BE2C (cell line): ENCODE data around the gene MYT1.

Source experiments
- DNase-seq: peaks from one replicate; pipeline ENCODE4 v3.0.0-alpha.2; 2020
- H3K27me3 ChIP-seq: fragments of 250-450 bp; sonication (Bioruptor Pico); 2 replicates; pipeline ENCODE4 v1.5.1; 2020; ENCODE audit warnings: mild to moderate bottlenecking
- H3K36me3 ChIP-seq: fragments of 250-450 bp; sonication (Bioruptor Pico); 2 replicates; pipeline ENCODE4 v1.5.1; 2020; ENCODE audit warnings: mild to moderate bottlenecking
- H3K4me1 ChIP-seq: fragments of 250-450 bp; sonication (Bioruptor Pico); 2 replicates; pipeline ENCODE4 v1.5.1; 2020
- H3K4me3 ChIP-seq: 2 replicates; pipeline ENCODE4 v1.5.1; 2011; ENCODE audit warnings: low read depth, low read length
- H3K9me3 ChIP-seq: fragments of 250-450 bp; sonication (Bioruptor Pico); 2 replicates; pipeline ENCODE4 v1.5.1; 2020
- TF ChIP-seq, protein P1 (sequence below): IDR thresholded peaks from 2 replicates; pipeline ENCODE4 v1.5.1; 2012; ENCODE audit warnings: mild to moderate bottlenecking, low read depth, low read length

The MYT1 gene

DNA sequence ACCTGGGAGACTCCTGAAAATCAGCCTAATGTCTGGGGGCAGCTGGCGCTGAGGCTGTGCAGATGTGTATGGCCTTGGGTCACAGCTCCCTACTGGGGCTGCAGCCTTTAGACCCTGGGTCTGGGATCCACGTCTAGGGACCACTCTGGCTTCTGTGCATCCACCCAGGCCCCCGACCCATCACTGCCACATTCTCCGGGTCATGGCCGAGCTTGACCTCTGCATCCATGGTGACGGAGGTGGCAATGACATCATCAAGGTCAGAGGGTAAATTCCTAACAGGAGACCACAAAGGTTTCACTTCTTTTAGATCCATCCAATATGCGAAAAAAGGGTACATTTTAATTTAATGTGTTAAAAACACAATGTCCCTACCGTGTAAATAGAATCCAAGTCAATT lies 76.8 kb downstream of the MYT1 start:
- H3K27me3 ChIP-seq, result no peaks in the 10 kb centered on the region
- H3K36me3 ChIP-seq, result peaks cover 50% of the 10 kb centered on the region
- TF ChIP-seq, protein P1, sequence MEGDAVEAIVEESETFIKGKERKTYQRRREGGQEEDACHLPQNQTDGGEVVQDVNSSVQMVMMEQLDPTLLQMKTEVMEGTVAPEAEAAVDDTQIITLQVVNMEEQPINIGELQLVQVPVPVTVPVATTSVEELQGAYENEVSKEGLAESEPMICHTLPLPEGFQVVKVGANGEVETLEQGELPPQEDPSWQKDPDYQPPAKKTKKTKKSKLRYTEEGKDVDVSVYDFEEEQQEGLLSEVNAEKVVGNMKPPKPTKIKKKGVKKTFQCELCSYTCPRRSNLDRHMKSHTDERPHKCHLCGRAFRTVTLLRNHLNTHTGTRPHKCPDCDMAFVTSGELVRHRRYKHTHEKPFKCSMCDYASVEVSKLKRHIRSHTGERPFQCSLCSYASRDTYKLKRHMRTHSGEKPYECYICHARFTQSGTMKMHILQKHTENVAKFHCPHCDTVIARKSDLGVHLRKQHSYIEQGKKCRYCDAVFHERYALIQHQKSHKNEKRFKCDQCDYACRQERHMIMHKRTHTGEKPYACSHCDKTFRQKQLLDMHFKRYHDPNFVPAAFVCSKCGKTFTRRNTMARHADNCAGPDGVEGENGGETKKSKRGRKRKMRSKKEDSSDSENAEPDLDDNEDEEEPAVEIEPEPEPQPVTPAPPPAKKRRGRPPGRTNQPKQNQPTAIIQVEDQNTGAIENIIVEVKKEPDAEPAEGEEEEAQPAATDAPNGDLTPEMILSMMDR, result no peak
- no peak for DNase-seq
- no peak overlapping the region for H3K4me3 ChIP-seq
- no peaks in the 10 kb centered on the region for H3K9me3 ChIP-seq
- H3K4me1 ChIP-seq, result no peaks in the 10 kb centered on the region

DNA sequence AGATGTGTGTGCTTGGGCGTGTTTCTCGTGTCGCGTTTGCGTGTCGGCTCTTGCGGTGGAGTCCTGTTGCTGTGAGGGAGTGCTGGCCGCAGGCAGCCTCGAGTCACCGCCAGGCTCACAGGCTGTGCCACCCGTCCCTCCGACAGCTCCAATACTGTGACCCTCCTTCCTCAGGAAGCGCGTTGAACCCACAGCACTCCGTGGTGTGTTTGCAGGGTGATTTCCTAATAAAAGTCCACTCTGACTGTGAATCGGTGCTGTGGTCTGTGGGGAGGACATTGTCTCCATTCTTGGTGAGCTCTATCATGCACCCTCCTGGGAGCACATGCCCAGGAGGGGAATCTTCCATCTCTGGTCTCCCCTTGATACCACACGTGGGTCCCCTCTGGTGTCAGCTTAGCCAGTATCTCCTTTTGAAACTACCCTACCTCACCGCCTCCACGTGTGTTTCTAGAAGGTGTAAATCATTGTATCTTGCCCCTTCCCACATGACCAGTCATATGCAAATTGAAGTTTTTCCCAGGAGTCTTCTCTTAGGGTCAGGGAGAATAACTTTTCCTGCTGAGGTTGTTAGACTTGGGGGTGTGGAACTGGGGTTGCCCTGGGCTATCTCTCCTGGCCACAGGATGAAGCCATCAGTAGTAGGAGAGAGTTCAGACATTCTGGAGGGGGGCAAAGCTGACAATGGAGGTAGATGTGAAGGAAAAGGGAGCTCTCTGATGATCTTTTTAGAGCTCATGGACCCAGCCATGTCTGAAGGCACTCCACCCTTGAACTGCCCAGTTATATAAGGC lies 77.9 kb downstream of the MYT1 start:
- no peak for DNase-seq
- Histone ChIP-seq H3K4me3 (no peak overlapping the region), H3K27me3 (no peaks in the 10 kb centered on the region), H3K4me1 (no peaks in the 10 kb centered on the region), H3K36me3 (peaks cover 41% of the 10 kb centered on the region), H3K9me3 (no peaks in the 10 kb centered on the region)
- TF ChIP-seq, protein P1, result no peak

DNA sequence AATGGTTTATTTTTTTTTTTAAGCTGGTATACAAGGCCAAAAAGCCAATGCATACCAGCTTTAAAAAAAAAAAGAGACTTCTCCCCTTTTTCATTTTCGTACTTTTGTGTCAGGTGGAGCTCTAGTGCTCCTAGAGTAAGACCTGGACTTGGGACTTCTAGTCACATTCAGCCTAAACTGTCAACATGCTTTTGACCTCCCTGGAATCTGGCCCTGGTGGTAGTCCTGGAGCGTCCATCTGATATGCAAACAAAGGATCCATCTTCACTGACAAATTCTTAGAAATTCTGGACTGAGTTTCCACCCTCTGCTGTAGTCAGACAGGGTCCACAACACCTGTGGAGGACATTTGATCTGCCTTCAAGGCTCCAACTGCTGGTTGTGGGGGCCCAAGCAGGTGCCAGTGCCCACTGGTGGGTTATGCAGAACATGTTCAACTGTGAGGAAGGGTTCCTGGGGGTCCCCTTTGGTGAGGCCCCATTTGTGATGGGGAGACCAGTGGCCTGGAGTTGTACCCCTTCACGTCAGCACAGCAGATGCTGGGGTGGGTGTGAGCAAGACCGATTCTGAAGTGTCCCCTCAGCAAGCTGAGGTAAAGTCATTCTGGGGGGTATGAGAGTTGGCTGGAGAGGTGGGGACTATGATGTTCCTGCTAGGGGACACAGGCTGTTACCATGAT lies 78.7 kb downstream of the MYT1 start:
- Histone ChIP-seq H3K4me1 (no peaks in the 10 kb centered on the region), H3K36me3 (peaks cover 35% of the 10 kb centered on the region), H3K27me3 (no peaks in the 10 kb centered on the region), H3K9me3 (no peaks in the 10 kb centered on the region), H3K4me3 (no peak overlapping the region)
- DNase-seq, result no peak
- TF ChIP-seq, protein P1, result no peak

DNA sequence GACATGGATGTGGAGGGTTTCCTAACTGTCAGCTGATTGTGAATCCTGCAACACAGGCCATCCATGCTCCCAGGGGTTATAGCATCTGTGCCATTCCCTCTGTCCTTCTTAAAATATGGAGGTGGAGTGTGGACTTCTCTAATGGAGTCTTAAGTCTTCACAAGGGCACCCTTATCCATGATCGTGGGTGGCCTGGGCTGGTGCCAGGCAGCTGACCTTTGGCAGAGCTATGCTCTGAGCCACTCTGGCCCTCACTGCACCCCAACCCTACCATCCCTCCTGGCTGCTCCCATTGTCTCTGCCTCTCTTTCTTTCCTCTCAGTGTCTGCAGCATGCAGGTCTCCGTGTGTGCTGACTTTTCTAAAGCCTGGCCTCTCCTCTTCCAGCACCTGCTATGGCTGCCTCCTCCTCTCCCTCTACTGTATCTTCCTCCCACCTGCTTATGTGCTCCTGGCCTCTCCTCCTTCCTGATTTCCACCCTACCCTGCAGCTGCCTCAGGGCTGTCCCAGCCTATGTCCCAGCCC lies 80.1 kb downstream of the MYT1 start:
- Histone ChIP-seq H3K9me3 (no peaks in the 10 kb centered on the region), H3K36me3 (peaks cover 24% of the 10 kb centered on the region), H3K4me3 (no peak overlapping the region), H3K4me1 (no peaks in the 10 kb centered on the region), H3K27me3 (no peaks in the 10 kb centered on the region)
- TF ChIP-seq, protein P1, result no peak
- DNase-seq, result no peak

DNA sequence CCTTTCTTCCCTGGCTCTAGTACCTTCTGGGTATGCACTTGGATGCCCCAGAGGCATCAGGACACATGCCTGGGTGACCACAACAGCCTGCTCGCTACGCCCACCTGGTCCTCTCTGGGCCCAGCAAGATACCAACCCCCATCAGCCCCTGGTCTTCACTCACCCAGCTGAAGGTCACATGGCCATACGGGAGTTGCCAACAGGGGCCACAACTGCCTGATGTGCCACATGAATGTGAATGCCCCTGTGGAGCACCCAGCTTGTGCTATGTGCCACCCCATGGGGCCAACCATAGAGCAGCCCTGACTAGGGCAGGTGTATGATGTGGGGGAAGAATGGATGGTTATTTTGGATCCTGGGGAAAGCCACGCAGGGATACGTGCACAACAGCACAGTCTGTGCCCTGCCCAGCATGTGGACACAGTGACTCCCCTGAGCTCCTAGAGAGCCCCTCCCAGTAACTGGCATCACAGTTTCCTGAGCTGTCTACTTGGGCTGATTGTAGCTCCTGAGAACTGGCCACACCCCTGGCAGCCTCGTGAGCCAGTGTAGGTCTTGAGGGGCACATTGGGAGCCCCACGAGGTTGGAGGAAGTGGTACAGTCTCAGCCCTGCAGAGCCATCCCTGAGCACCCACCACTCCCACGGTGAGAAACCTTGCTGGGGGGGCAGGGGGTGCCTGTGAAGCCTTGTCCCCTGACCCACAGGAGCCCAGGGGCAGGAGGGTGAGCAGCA lies 80.8 kb downstream of the MYT1 start:
- Histone ChIP-seq H3K27me3 (no peaks in the 10 kb centered on the region), H3K4me1 (no peaks in the 10 kb centered on the region)

More for the DNA sequence above, 80.8 kb downstream of the MYT1 start:
- H3K36me3 ChIP-seq, result peaks cover 17% of the 10 kb centered on the region
- no peaks in the 10 kb centered on the region for H3K9me3 ChIP-seq
- H3K4me3 ChIP-seq, result no peak overlapping the region
- TF ChIP-seq, protein P1, result no peak
- no peak for DNase-seq
